Measurements from ENCODE around the gene KCNK7.
"Not testable (repeated sequence)": the region's sequence is repeated elsewhere in the genome, so short reads cannot be mapped to it uniquely, and the experiment has no call there.

KCNK7 gene

DNA sequence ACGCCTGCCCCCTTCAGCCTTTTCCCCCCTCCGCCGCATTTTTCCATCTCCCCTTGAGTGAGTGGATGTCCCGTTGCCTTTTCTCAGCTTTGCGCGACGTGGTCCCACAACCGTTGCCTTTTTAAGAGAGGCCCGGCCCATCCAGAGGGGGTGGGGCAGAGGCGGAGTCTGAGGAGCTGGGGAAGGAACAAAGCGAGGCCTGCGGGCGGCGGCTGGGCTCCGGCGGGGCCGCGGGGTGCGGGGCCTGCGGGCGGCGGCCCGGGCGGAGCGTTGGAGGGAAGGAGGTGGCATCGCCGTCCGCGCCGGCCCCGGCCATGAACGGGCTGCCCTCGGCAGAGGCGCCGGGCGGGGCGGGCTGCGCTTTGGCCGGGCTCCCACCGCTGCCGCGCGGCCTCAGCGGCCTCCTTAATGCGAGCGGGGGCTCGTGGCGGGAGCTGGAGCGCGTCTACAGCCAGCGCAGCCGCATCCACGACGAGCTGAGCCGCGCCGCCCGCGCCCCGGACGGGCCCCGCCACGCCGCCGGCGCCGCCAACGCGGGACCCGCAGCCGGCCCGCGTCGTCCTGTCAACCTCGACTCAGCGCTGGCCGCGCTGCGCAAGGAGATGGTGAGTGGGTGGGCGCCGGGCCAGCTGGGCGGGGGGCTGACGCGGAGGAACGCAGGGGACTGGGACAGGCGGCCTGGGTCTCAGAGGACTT lies 23.1 kb downstream of the KCNK7 start, which contains the start of gene FAM89B:
Gene FAM89B, plus strand, starts transcription at position 183 of the 696 bp plus-strand sequence. Its CDS starts 132 bp downstream, at position 315.
- Histone ChIP-seq H3K36me3 (ENCODE audit: control insufficient read depth, insufficient read depth, low read length) (peaks cover 3% of the 10 kb centered on the region), H3K4me1 (ENCODE audit: control insufficient read depth, insufficient read depth, low read length) (peaks cover 9% of the 10 kb centered on the region), H3K9me3 (ENCODE audit: control insufficient read depth, insufficient read depth, low read length) (no peaks in the 10 kb centered on the region), H3K9ac (ENCODE audit: low read depth, low read length) (no peak within 1 kb of the TSS), H3K4me3 (ENCODE audit: low read depth, low read length) (peak within 1 kb of the TSS; percentile 64), H3K27me3 (ENCODE audit: control insufficient read depth, insufficient read depth, low read length) (peaks cover 27% of the 10 kb centered on the region)

- Histone ChIP-seq H3K4me3 (ENCODE audit: low read depth, low read length) (peak overlapping the region; percentile 64), H3K36me3 (ENCODE audit: control insufficient read depth, insufficient read depth, low read length) (peaks cover 3% of the 10 kb centered on the region), H3K9me3 (ENCODE audit: control insufficient read depth, insufficient read depth, low read length) (no peaks in the 10 kb centered on the region), H3K27me3 (ENCODE audit: control insufficient read depth, insufficient read depth, low read length) (peaks cover 23% of the 10 kb centered on the region), H3K9ac (ENCODE audit: low read depth, low read length) (no peak overlapping the region), H3K4me1 (ENCODE audit: control insufficient read depth, insufficient read depth, low read length) (peaks cover 9% of the 10 kb centered on the region)
Measured at GRCh38 chr11:65571940-65572339, 23.7 kb downstream of the KCNK7 start.

- H3K4me3 ChIP-seq (ENCODE audit: low read depth, low read length) = peak overlapping the region; percentile 99
- H3K4me1 ChIP-seq (ENCODE audit: control insufficient read depth, insufficient read depth, low read length) = peaks cover 9% of the 10 kb centered on the region
- no peaks in the 10 kb centered on the region for H3K9me3 ChIP-seq (ENCODE audit: control insufficient read depth, insufficient read depth, low read length)
- no peak overlapping the region for H3K9ac ChIP-seq (ENCODE audit: low read depth, low read length)
- peaks cover 3% of the 10 kb centered on the region for H3K36me3 ChIP-seq (ENCODE audit: control insufficient read depth, insufficient read depth, low read length)
- peaks cover 18% of the 10 kb centered on the region for H3K27me3 ChIP-seq (ENCODE audit: control insufficient read depth, insufficient read depth, low read length)
Measured at GRCh38 chr11:65571420-65571819, 24.2 kb downstream of the KCNK7 start.

DNA sequence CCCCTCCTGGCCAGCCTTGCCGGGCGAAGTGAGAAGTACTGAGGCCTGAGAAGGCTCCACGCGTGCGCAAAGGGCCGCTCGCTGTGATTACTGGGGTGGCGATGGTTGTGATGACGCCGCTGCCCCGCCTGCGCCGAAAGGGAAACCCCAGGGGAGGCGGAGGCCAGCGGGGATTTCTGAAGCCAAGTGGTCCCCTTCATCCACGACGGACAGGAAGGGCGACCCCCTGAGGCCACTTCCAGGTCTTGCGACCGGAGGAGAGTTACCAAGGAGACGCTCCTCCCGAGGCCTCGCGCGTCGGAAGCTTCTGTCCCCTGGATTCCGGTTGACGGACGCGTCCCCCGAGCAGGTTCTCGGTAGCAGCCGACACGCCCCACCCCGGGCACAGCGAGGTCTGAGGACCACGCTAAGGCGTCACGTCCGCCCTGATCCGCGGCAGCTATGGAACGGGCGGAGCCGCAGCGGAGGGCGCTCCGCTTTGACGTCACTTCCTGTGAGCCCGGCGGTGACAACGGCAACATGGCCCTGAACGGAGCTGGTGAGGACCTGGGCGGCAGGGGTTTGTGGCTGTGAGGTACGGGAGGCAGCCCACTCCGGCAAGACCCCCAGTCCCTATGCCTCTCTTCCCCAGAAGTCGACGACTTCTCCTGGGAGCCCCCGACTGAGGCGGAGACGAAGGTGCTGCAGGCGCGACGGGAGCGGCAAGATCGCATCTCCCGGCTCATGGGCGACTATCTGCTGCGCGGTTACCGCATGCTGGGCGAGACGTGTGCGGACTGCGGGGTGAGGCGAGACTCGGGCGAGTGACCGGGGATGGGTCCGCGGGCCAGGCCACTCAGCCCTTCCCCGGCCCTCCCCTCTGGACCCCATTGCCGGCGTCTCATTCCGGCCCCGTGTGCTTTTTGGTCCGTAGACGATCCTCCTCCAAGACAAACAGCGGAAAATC lies 25.4 kb downstream of the KCNK7 start, which contains the start of gene ZNRD2:
Gene ZNRD2, plus strand, starts transcription at position 505 of the 946 bp plus-strand sequence. Its CDS starts 15 bp downstream, at position 520.
- Histone ChIP-seq H3K4me1 (ENCODE audit: control insufficient read depth, insufficient read depth, low read length) (peaks cover 9% of the 10 kb centered on the region), H3K9me3 (ENCODE audit: control insufficient read depth, insufficient read depth, low read length) (no peaks in the 10 kb centered on the region), H3K27me3 (ENCODE audit: control insufficient read depth, insufficient read depth, low read length) (peaks cover 10% of the 10 kb centered on the region), H3K4me3 (ENCODE audit: low read depth, low read length) (peak within 1 kb of the TSS; percentile 99), H3K9ac (ENCODE audit: low read depth, low read length) (peak within 1 kb of the TSS; percentile 92), H3K36me3 (ENCODE audit: control insufficient read depth, insufficient read depth, low read length) (peaks cover 3% of the 10 kb centered on the region)

DNA sequence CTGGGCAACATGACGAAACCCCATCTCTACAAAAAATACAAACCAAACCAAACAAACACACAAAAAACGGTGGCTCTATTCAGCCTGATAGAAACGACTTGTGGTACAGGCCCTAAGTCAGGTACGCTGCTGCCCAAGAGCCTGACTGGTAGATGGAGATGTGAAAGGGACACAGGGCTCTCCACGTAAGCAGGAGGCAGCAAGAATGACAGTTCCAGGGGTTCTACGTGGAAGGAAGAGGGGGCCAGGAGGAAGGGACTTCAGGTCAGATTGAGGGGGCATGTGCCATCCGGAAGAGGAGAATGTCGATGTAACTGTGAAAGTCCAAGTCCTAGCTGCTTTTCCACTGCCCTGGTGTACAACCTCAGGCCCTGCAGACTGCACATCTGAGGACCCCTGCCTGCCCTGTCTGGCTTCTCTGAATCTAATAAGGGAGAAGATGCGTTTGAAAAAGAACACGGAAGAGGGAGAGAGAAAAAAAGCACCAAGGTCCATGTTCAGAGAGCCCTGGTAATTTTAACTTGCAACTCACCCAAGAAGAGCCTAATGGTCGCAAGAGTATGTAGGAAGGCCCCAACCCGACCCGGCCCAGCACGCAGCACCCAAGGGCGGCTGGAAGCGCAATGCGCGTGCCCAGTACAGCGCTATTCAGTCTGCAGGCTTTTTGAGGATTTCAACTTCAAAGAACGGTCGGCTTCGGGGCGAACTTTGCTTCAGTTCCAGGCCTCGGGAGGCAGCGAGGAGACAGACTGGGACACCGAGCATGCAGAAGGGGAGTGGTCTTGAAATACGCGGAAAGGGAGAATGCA lies 26.2 kb downstream of the KCNK7 start:
- H3K4me1 ChIP-seq (ENCODE audit: control insufficient read depth, insufficient read depth, low read length) = peaks cover 6% of the 10 kb centered on the region
- peak overlapping the region; percentile 99 for H3K4me3 ChIP-seq (ENCODE audit: low read depth, low read length)
- peak overlapping the region; percentile 92 for H3K9ac ChIP-seq (ENCODE audit: low read depth, low read length)
- H3K27me3 ChIP-seq (ENCODE audit: control insufficient read depth, insufficient read depth, low read length) = peaks cover 3% of the 10 kb centered on the region
- no peaks in the 10 kb centered on the region for H3K9me3 ChIP-seq (ENCODE audit: control insufficient read depth, insufficient read depth, low read length)
- H3K36me3 ChIP-seq (ENCODE audit: control insufficient read depth, insufficient read depth, low read length) = peaks cover 3% of the 10 kb centered on the region

DNA sequence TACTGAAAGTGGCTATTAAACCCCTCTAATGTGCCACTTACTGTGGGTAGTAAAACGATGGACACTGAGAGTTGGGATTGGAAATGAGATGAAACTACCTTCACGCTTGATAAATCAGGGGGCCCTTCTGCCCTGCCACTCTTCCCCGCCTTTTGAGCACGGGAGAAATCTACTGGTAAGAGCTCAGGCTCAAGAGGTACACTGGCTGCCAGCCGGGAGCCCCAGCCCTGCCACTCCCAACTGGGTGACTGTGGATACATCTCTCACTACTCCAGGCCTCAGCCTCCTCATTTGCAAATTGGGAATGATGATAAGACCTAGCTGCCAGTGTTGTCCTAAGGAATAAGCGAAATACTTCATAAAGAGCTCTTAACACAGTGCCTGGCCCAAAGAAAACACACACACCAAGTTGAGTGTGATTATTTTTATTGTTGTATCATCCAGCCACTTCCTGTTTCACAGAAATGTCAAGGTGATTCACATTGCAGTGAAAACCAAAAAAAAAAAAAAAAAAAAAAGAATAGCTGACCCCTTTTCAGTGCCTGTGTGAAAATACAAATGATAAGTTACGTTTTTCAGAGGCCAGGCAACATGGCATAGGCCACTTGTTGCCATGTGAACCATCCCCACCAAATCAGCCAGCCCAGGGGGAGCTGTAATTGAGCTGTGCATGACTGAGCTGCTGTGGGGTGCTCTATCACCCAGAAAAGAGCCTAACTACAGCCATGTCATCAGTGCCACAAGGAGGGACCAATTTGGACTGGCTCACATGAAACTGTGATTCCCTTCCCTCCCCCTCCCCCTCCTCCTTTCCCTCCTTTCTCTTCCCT lies 29.8 kb downstream of the KCNK7 start:
- Histone ChIP-seq H3K27me3 (ENCODE audit: control insufficient read depth, insufficient read depth, low read length) (no peaks in the 10 kb centered on the region), H3K4me1 (ENCODE audit: control insufficient read depth, insufficient read depth, low read length) (peaks cover 2% of the 10 kb centered on the region), H3K9me3 (ENCODE audit: control insufficient read depth, insufficient read depth, low read length) (no peaks in the 10 kb centered on the region), H3K4me3 (ENCODE audit: low read depth, low read length) (no peak overlapping the region), H3K9ac (ENCODE audit: low read depth, low read length) (no peak overlapping the region), H3K36me3 (ENCODE audit: control insufficient read depth, insufficient read depth, low read length) (no peaks in the 10 kb centered on the region)

DNA sequence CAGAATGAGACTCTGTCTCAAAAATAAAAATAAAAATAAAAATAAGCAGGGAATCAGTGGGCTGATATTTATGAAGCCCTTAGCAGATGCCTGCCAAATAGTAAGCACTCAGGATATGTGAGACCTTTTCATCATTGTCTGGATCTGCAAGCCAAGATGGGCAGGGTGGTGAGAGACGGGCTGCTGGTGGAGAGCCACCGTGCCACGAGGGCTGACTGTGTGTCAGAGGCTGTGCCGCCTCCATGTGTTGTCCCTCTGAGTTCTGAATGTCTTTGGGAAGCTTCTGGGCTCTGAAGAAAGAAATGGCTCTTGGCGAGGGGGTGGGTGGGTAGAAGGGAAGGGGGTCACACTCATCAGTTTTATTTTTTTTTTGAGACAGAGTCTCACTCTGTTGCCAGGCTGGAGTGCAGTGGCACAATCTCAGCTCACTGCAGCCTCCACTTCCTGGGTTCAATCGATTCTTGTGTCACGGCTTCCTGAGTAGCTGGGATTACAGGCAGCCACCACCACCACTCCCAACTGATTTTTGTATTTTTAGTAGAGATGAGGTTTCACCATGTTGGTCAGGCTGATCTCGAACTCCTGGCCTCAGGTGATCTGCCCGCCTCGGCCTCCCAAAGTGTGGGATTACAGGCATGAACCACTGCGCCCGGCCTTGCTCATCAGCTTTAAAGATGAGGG lies 30.6 kb downstream of the KCNK7 start:
- not testable (repeated sequence) for H3K36me3 ChIP-seq (ENCODE audit: control insufficient read depth, insufficient read depth, low read length); H3K4me3 ChIP-seq (ENCODE audit: low read depth, low read length); H3K27me3 ChIP-seq (ENCODE audit: control insufficient read depth, insufficient read depth, low read length); H3K4me1 ChIP-seq (ENCODE audit: control insufficient read depth, insufficient read depth, low read length); H3K9me3 ChIP-seq (ENCODE audit: control insufficient read depth, insufficient read depth, low read length); H3K9ac ChIP-seq (ENCODE audit: low read depth, low read length)

DNA sequence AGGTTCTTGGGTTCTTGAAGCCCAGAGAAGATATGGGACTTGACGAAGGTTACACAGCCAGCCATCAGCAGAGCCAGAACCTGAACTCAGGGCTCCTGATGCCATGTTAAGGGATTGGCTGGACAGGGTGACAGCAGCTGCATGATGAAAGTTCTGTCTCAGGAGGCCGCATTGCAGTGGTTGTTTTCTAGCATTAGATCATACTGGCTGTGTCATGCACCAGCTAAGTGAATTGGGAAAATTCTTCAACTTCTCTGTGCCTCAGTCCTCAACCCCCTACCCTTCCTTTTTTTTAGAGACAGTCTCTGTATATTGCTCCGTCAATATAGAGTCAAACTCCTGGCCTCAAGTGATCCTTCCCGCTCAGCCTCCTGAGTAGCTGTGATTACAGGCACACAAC lies 32.0 kb downstream of the KCNK7 start:
- no peak overlapping the region for H3K4me3 ChIP-seq (ENCODE audit: low read depth, low read length)
- H3K4me1 ChIP-seq (ENCODE audit: control insufficient read depth, insufficient read depth, low read length) = no peaks in the 10 kb centered on the region
- H3K9me3 ChIP-seq (ENCODE audit: control insufficient read depth, insufficient read depth, low read length) = no peaks in the 10 kb centered on the region
- no peak overlapping the region for H3K9ac ChIP-seq (ENCODE audit: low read depth, low read length)
- peaks cover 19% of the 10 kb centered on the region for H3K27me3 ChIP-seq (ENCODE audit: control insufficient read depth, insufficient read depth, low read length)
- H3K36me3 ChIP-seq (ENCODE audit: control insufficient read depth, insufficient read depth, low read length) = no peaks in the 10 kb centered on the region

DNA sequence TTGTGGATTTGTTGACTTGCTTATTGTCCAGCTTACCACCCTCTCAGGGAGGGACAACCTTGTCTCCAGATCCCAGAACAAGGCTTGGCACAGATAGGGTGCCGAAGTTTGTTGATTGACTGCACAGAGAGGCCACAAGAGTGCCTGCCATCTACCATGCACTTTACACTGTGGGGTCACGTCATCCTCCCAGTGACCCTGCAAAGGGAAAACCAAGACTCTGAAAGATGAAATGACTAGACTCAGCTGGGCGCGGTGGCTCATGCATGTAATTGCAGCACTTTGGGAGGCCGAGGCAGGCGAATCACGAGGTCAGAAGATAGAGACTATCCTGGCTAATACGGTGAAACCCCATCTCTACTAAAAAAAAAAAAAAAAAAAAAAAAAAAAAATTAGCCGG lies 32.8 kb downstream of the KCNK7 start:
- Histone ChIP-seq H3K27me3 (ENCODE audit: control insufficient read depth, insufficient read depth, low read length) (peaks cover 20% of the 10 kb centered on the region), H3K9me3 (ENCODE audit: control insufficient read depth, insufficient read depth, low read length) (no peaks in the 10 kb centered on the region), H3K36me3 (ENCODE audit: control insufficient read depth, insufficient read depth, low read length) (no peaks in the 10 kb centered on the region), H3K4me3 (ENCODE audit: low read depth, low read length) (no peak overlapping the region), H3K4me1 (ENCODE audit: control insufficient read depth, insufficient read depth, low read length) (no peaks in the 10 kb centered on the region), H3K9ac (ENCODE audit: low read depth, low read length) (no peak overlapping the region)

DNA sequence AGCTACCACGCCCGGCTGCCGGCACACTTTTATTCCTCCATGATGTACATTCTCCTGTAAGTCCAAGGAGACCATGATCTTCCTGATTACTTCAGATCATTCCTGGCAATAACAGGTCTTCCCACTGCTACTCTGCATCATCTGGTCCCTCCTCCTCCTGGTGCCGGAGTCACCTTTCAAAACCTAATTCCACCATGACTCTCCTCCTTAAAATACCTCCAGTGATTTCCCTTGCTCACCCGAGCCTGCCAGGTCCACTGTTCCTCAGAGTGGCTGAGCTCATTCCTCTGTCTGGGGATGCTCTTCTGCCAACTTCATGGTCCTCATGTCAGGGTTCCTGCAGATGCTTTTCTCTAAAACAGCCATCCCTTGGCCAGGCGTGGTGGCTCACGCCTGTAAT lies 33.6 kb downstream of the KCNK7 start:
- no peak overlapping the region for H3K9ac ChIP-seq (ENCODE audit: low read depth, low read length)
- no peaks in the 10 kb centered on the region for H3K9me3 ChIP-seq (ENCODE audit: control insufficient read depth, insufficient read depth, low read length)
- no peak overlapping the region for H3K4me3 ChIP-seq (ENCODE audit: low read depth, low read length)
- H3K27me3 ChIP-seq (ENCODE audit: control insufficient read depth, insufficient read depth, low read length) = peaks cover 25% of the 10 kb centered on the region
- no peaks in the 10 kb centered on the region for H3K36me3 ChIP-seq (ENCODE audit: control insufficient read depth, insufficient read depth, low read length)
- no peaks in the 10 kb centered on the region for H3K4me1 ChIP-seq (ENCODE audit: control insufficient read depth, insufficient read depth, low read length)

Measured in iPS-15b (cell line).